WERI-Rb-1 (cell line): Measurements from ENCODE around the gene NOL4L.

Experiments
- DNase-seq: peaks from one replicate; pipeline ENCODE4 v3.0.0-alpha.2; 2020
- H3K27ac ChIP-seq: fragments of 250-450 bp; sonication (Bioruptor Pico); 2 replicates; pipeline ENCODE4 v1.5.1; 2020; ENCODE audit warnings: mild to moderate bottlenecking, moderate library complexity
- H3K27me3 ChIP-seq: fragments of 250-450 bp; sonication (Bioruptor Pico); 2 replicates; pipeline ENCODE4 v1.5.1; 2021; ENCODE audit warnings: mild to moderate bottlenecking, low read depth, moderate library complexity; ENCODE audit not compliant: insufficient read depth, severe bottlenecking
- H3K36me3 ChIP-seq: fragments of 250-450 bp; sonication (Bioruptor Pico); 2 replicates; pipeline ENCODE4 v1.5.1; 2020; ENCODE audit warnings: mild to moderate bottlenecking, moderate library complexity
- H3K4me3 ChIP-seq: 2 replicates; pipeline ENCODE4 v1.5.1; 2011; ENCODE audit warnings: low read depth, mild to moderate bottlenecking, control low read depth, low read length
- H3K9me3 ChIP-seq: fragments of 250-450 bp; sonication (Bioruptor Pico); 2 replicates; pipeline ENCODE4 v1.5.1; 2021; ENCODE audit warnings: mild to moderate bottlenecking, moderate library complexity; ENCODE audit not compliant: severe bottlenecking
- TF ChIP-seq, protein P1 (sequence below): IDR thresholded peaks from 2 replicates; pipeline ENCODE4 v1.5.1; 2011; ENCODE audit warnings: low read depth, mild to moderate bottlenecking, control low read depth, inconsistent platforms, low read length

Gene NOL4L

DNA sequence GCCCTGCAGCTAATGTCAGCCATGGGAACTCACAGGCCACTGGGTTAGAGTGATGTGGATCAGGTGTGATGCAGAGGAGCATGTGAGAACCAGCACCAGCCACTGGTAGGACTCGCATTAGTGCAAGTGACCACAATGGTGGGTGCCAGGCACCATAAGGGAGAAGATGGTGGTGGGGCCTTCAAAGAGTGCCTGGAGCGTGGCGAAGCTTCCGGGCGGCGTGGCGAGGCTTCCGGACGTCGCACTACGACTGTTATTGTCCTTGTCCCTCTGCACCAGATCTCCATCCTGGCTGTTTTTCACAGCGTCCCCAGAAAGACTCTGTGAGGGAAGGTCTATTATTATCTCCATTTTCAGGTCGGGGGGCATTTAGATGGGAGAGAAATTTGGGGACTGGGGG is 44.7 kb upstream of the NOL4L start:
- Histone ChIP-seq H3K4me3 (no peak overlapping the region), H3K9me3 (no peaks in the 10 kb centered on the region), H3K36me3 (no peaks in the 10 kb centered on the region), H3K27ac (no peak overlapping the region), H3K27me3 (no peaks in the 10 kb centered on the region)
- TF ChIP-seq, protein P1, sequence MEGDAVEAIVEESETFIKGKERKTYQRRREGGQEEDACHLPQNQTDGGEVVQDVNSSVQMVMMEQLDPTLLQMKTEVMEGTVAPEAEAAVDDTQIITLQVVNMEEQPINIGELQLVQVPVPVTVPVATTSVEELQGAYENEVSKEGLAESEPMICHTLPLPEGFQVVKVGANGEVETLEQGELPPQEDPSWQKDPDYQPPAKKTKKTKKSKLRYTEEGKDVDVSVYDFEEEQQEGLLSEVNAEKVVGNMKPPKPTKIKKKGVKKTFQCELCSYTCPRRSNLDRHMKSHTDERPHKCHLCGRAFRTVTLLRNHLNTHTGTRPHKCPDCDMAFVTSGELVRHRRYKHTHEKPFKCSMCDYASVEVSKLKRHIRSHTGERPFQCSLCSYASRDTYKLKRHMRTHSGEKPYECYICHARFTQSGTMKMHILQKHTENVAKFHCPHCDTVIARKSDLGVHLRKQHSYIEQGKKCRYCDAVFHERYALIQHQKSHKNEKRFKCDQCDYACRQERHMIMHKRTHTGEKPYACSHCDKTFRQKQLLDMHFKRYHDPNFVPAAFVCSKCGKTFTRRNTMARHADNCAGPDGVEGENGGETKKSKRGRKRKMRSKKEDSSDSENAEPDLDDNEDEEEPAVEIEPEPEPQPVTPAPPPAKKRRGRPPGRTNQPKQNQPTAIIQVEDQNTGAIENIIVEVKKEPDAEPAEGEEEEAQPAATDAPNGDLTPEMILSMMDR, result no peak
- DNase-seq, result no peak

DNA sequence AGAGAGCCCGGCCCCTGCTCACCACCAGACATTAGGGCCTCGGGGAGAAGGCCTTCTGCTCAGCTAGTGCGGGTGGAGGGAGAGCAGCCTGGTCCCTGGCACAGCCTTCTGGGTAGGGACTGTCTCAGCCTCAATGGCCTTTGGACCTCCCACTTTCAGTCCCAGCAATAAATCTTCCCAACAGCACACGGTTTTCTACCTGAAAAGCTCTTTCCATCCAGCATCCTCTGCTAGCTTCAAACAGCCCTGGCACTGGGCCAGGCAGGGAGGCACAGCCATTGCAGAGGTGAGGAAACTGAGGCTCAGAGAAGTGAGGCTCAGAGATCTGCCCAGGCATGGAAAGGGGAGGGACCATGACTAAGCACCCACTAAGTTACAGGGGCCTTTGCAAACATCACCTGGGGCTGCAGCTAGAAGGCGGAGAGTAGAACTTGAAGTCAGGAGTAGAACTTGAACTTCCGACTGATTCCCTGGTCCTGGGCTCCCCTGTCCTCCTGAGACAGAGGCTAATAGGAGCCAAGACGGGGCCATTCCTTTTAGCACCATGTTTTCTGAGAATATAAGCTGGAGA is 43.9 kb upstream of the NOL4L start:
- H3K27ac ChIP-seq, result no peak overlapping the region
- no peaks in the 10 kb centered on the region for H3K27me3 ChIP-seq
- no peak overlapping the region for H3K4me3 ChIP-seq
- H3K36me3 ChIP-seq, result no peaks in the 10 kb centered on the region
- DNase-seq, result no peak
- TF ChIP-seq, protein P1, result no peak
- H3K9me3 ChIP-seq, result no peaks in the 10 kb centered on the region

DNA sequence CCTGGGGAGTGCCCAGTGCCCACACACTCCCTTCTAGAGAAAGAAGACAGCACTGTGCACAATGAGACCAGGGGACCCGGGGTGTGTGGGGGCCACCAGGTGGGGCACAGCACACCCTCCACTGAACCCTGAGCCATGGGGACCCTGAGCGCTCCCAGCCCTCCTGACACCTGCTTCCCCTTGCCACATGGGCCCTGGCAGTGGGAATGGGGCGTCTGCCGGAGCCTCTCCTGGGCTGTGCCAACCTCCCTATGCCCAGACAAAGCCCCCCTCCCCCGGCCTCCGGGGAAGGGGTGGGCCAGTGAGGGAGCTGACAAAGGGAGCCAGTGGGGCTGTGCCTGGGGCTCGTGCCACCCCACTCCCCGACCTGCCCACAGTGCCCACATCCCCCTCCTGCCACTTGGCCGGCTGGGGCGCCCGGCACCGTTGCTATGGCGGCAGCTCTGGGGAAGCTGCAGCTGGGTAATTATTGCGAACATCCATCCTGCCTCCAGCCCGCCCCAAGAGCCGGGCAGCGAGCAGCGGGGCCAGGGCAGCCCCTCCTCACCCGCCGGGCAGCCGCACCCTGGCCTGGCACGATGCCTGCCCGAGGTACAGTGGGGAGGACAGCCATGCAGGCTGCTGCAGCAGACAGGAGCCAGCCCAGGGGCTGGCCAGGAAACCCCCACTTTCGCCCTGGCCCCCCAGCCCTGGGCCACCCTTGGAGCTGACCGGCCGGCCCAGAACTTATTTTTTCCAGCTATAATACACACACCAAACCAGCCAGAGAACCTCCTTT is 41.9 kb upstream of the NOL4L start:
- H3K27ac ChIP-seq, result peak overlapping the region; percentile 59
- no peaks in the 10 kb centered on the region for H3K9me3 ChIP-seq
- H3K4me3 ChIP-seq, result no peak overlapping the region
- DNase-seq, result no peak
- H3K27me3 ChIP-seq, result no peaks in the 10 kb centered on the region
- no peaks in the 10 kb centered on the region for H3K36me3 ChIP-seq
- TF ChIP-seq, protein P1, result no peak

DNA sequence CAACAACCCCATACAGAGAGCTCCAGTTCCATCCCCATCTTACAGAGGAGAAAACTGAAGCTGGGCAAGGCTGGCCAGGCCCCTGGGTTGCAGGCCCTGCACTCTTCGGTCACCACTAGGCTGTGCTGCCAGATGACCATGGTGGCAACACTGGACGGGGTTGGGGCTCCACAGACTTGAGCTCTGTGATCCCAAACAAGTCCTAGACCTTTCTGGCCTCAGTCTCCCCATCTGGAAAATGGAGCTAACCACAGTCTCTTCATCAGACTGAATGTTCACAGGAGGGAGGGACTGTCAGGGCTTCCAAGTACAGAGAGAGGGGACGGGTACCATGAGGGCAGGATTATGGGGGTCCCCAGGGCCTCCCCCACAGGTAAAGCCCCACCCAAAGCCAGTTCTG is 41.3 kb upstream of the NOL4L start:
- Histone ChIP-seq H3K4me3 (no peak overlapping the region), H3K36me3 (no peaks in the 10 kb centered on the region), H3K27me3 (no peaks in the 10 kb centered on the region), H3K9me3 (no peaks in the 10 kb centered on the region), H3K27ac (no peak overlapping the region; the same call in 1 of the 2 replicates)
- no peak for DNase-seq
- TF ChIP-seq, protein P1, result no peak

DNA sequence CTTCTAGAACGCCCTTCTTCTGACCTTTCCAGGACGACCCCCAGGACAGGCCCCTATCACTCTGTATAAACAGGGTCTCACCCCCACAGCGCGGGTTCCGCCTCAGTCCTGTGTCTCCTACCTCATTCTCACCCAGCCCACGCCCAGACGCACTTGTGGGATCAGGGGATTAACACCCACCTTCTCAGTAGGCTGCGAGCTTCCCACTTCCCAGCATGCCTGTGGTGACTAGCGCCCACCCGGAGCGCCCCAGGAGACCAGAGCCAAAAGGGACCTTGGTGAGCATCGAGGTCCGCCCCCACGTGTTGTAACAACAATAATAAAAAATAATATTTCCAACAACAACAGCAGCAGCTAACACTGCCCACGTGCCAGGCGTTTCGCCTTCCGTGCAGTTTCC is 40.9 kb upstream of the NOL4L start:
- Histone ChIP-seq H3K36me3 (no peaks in the 10 kb centered on the region), H3K27ac (no peak overlapping the region), H3K4me3 (no peak overlapping the region), H3K27me3 (no peaks in the 10 kb centered on the region), H3K9me3 (no peaks in the 10 kb centered on the region)
- TF ChIP-seq, protein P1, result no peak
- DNase-seq, result no peak
